Right lobe of liver (tissue), 6 donors: ENCODE data around the gene HOXA9. TPM values are rescaled to one million over a fixed set of nuclear protein-coding genes. Genes with fewer than 3 reads are reported as not detected.

Experiments
- ATAC-seq, 4 donors: fragments of 200-7000 bp; cut with Tn5 transposase; one replicate each; pipeline ENCODE4 v1.9.1; 2020; ENCODE audit warnings: mild to moderate bottlenecking in 4 of 4, moderate library complexity in 4 of 4
- DNase-seq, 3 donors: peaks; one replicate each; pipeline ENCODE4 v3.0.0-alpha.2; 2020
- H3K27ac ChIP-seq, 3 donors: fragments of 200-600 bp; one replicate each; pipeline ENCODE4 v1.8.0; 2022
- H3K27me3 ChIP-seq, 2 donors: fragments of 200-600 bp; one replicate each; pipeline ENCODE4 v1.8.0; 2022
- H3K36me3 ChIP-seq, 4 donors: fragments of 200-600 bp; sonication (generic) in 1 of 4; one replicate each; pipeline versions ENCODE4 v1.5.1 to v1.8.0; 2017 to 2022; ENCODE audit warnings: control low read depth in 1 of 4
- H3K4me1 ChIP-seq, 4 donors: fragments of 200-600 bp; sonication (generic) in 1 of 4; one replicate each; pipeline versions ENCODE4 v1.5.1 to v1.8.0; 2017 to 2022; ENCODE audit warnings: control low read depth in 1 of 4
- H3K4me3 ChIP-seq, 3 donors: fragments of 200-600 bp; one replicate each; pipeline ENCODE4 v1.8.0; 2022
- H3K9me3 ChIP-seq, 4 donors: fragments of 200-600 bp; sonication (generic) in 1 of 4; one replicate each; pipeline versions ENCODE4 v1.5.1 to v1.8.0; 2017 to 2022; ENCODE audit warnings: control low read depth in 1 of 4
- CTCF ChIP-seq, 4 donors: fragments of 200-600 bp in 3 of 4; fragments of 450-650 bp in 1 of 4; IDR thresholded peaks; one replicate each; pipeline versions ENCODE4 v1.5.1 to v1.8.0; 2016 to 2022; ENCODE audit warnings: antibody characterized with exemption in 4 of 4, mild to moderate bottlenecking in 2 of 4
- POLR2A ChIP-seq: fragments of 450-650 bp; IDR thresholded peaks from one replicate; pipeline ENCODE4 v1.6.1; 2017; ENCODE audit warnings: antibody characterized with exemption, mild to moderate bottlenecking
- WGBS: methylation state at CpG from one replicate; pipeline ENCODE4 v1.1.6; 2018; ENCODE audit warnings: low coverage, low lambda C conversion rate; ENCODE audit not compliant: insufficient coverage; ENCODE audit errors: missing lambda C conversion rate; 5-methylcytosine and 5-hydroxymethylcytosine counted together
- intact Hi-C, 2 donors: fragments of 100-400 bp; cut with DNase I; formaldehyde crosslinking; loops; one replicate each; pipeline versions ENCODE4 v1.11.2 to v1.14.1; 2022
- total RNA-seq, 6 experiments: library from RNA; depleted of rRNA in 2 of 6; stranded (reverse); fragments of >200 nt in 2 of 6; fragmentation: NEBNext Ultra II Directional in 3 of 6; extraction: Animal tissue kit (Norgen Biotek cat#: 25700) in 3 of 6; gene quantifications; one replicate each; pipeline versions ENCODE4 v1.1.0 to v1.2.4, GENCODE V29; 2016 to 2023
- donor health status: DM: no; HTN: yes; CAD: no.
- donor health status: DM: no; HTN: no; CAD: no.
- donor health status: DM: no; HTN: no; CAD: no.
- donor health status: DM: no; HTN: yes; CAD: no.
- donor health status: DM: no; HTN: yes; CAD: no.

The HOXA9 gene
- total RNA-seq, 6 experiments from 2014 or later = 0.09 TPM; not detected in 5

- peak overlapping the region in 1 of 3 donors; percentile 32 for H3K27ac ChIP-seq
- no peaks in the 10 kb centered on the region for H3K9me3 ChIP-seq
- no peaks in the 10 kb centered on the region for H3K36me3 ChIP-seq
- peaks cover 0 to 17% of the 10 kb centered on the region in 2 donors for H3K27me3 ChIP-seq
- H3K4me3 ChIP-seq = no peak overlapping the region
- peak in 2 of 3 donors; percentile 42 to 73 for DNase-seq
- WGBS = 20% methylated on average over 33 of the region's 42 CpGs
- intact Hi-C loops = no loop called here
- peaks cover 0 to 18% (median 3%) of the 10 kb centered on the region in 4 donors for H3K4me1 ChIP-seq
- TF ChIP-seq POLR2A (no peak), CTCF (IDR thresholded peaks at IDR 0.05) (no peak)
- ATAC-seq = peak; percentile 48 to 83 (median 58)
These were observed 43.0 kb downstream of the HOXA9 start for GRCh38 chr7:27122077-27122910.

GRCh38 chr7:27121684-27122076, 43.7 kb downstream of the HOXA9 start:
- no peak for DNase-seq
- H3K9me3 ChIP-seq = no peaks in the 10 kb centered on the region
- intact Hi-C loops = no loop called here
- H3K27ac ChIP-seq = no peak overlapping the region
- H3K4me1 ChIP-seq = peaks cover 0 to 18% (median 3%) of the 10 kb centered on the region in 4 donors
- TF ChIP-seq CTCF (IDR thresholded peaks at IDR 0.05) (no peak), POLR2A (no peak)
- WGBS = 42% methylated on average over 6 of the region's 7 CpGs
- no peaks in the 10 kb centered on the region for H3K36me3 ChIP-seq
- peaks cover 0 to 17% of the 10 kb centered on the region in 2 donors for H3K27me3 ChIP-seq
- ATAC-seq = no peak
- H3K4me3 ChIP-seq = no peak overlapping the region

- Histone ChIP-seq H3K4me1 (peaks cover 0 to 18% (median 3%) of the 10 kb centered on the region in 4 donors), H3K4me3 (no peak overlapping the region), H3K27ac (no peak overlapping the region), H3K36me3 (no peaks in the 10 kb centered on the region), H3K9me3 (no peaks in the 10 kb centered on the region), H3K27me3 (peaks cover 0 to 16% of the 10 kb centered on the region in 2 donors)
- DNase-seq = no peak
- WGBS = 58% methylated on average over 1 of the region's 1 CpG
- ATAC-seq = no peak
- TF ChIP-seq CTCF (IDR thresholded peaks at IDR 0.05) = no peak
- no peak for TF ChIP-seq POLR2A
- intact Hi-C loops = no loop called here
These were observed 45.9 kb downstream of the HOXA9 start for GRCh38 chr7:27119412-27119911.

- Histone ChIP-seq H3K9me3 (no peaks in the 10 kb centered on the region), H3K4me1 (peaks cover 0 to 18% (median 3%) of the 10 kb centered on the region in 4 donors), H3K27me3 (peaks cover 0 to 7% of the 10 kb centered on the region in 2 donors), H3K4me3 (no peak overlapping the region), H3K36me3 (no peaks in the 10 kb centered on the region), H3K27ac (no peak overlapping the region)
- DNase-seq (no peak), ATAC-seq (no peak)
- intact Hi-C loops = no loop called here
- TF ChIP-seq CTCF (IDR thresholded peaks at IDR 0.05) (no peak), POLR2A (no peak)
- WGBS = 51% methylated on average over 3 of the region's 3 CpGs
These were observed 46.8 kb downstream of the HOXA9 start for GRCh38 chr7:27118580-27118979.
